BJ (cell line): ENCODE data around the gene PKHD1. TPM values are rescaled to one million over a fixed set of nuclear protein-coding genes. Genes with fewer than 3 reads are reported as not detected.

Experiments
- CTCF ChIA-PET: fragments of 350-600 bp; formaldehyde crosslinking; extraction: SDS; loops from one replicate; lab custom pipeline; 2021; ENCODE audit warnings: antibody characterized with exemption, inconsistent platforms; lab: Yijun Ruan, JAX
- POLR2A ChIA-PET: fragments of 300-600 bp; sonication (Branson Sonifier 250); formaldehyde crosslinking; extraction: SDS; loops from one replicate; lab custom pipeline; 2021; ENCODE audit warnings: antibody characterized with exemption; lab: Charles Lee
- DNase-seq: peaks from one replicate; pipeline ENCODE4 v3.0.0-alpha.2; 2011; ENCODE audit warnings: low read depth
- H3K27me3 ChIP-seq: 2 replicates; pipeline ENCODE4 v1.6.0; 2011; ENCODE audit warnings: low read length; ENCODE audit not compliant: control insufficient read depth, insufficient read depth
- H3K36me3 ChIP-seq: 2 replicates; pipeline ENCODE4 v1.5.1; 2011; ENCODE audit warnings: low read length; ENCODE audit not compliant: control insufficient read depth, insufficient read depth
- H3K4me3 ChIP-seq: 2 replicates; pipeline ENCODE4 v1.5.1; 2011; ENCODE audit warnings: low read depth, mild to moderate bottlenecking, control low read depth, low read length
- CTCF ChIP-seq: IDR thresholded peaks from 2 replicates; pipeline ENCODE4 v1.5.1; 2011; ENCODE audit warnings: low read depth, mild to moderate bottlenecking, control low read depth, inconsistent platforms, low read length, moderate library complexity; ENCODE audit not compliant: insufficient read depth
- polyA plus RNA-seq: library from polyadenylated mRNA; depleted of rRNA; stranded (reverse); fragments of >200 nt; gene quantifications from 2 replicates; pipeline ENCODE4 v1.2.3, GENCODE V29; 2011

PKHD1 gene
- polyA plus RNA-seq, 1 experiment: not detected

GRCh38 chr6:51616243-51616642, 471.2 kb downstream of the PKHD1 start:
- CTCF ChIA-PET: no interaction called here

DNA sequence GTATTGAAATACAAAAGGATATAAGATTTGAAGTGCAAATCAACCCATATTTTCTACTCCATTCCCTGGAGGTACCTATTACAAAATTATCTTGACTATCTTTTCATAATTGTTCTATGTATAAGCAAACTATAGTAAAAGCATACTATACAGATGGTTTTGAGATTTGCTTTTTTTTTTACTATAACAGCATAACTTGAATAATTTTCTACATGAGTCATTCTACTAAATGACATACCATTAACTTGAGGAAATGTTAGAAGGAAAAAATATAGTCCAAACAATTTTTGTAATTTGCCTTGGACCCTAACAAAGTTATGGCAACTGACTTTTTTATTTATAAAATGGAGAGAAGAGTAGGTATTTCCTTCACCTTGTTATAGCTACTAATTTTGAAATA, 472.7 kb downstream of the PKHD1 start:
- POLR2A ChIA-PET: no interaction called here
- H3K27me3 ChIP-seq: no peaks in the 10 kb centered on the region
- DNase-seq: no peak
- H3K36me3 ChIP-seq: no peaks in the 10 kb centered on the region
- no peak overlapping the region for H3K4me3 ChIP-seq
- CTCF ChIA-PET: no interaction called here
- TF ChIP-seq CTCF: no peak

More at GRCh38 chr6:51616243-51616642, 471.2 kb downstream of the PKHD1 start:
- no peaks in the 10 kb centered on the region for H3K27me3 ChIP-seq
- TF ChIP-seq CTCF: no peak
- H3K4me3 ChIP-seq: no peak overlapping the region
- H3K36me3 ChIP-seq: no peaks in the 10 kb centered on the region
- POLR2A ChIA-PET: no interaction called here
- no peak for DNase-seq

GRCh38 chr6:51613558-51613957, 473.9 kb downstream of the PKHD1 start:
- TF ChIP-seq CTCF: no peak
- DNase-seq: no peak
- POLR2A ChIA-PET: no interaction called here
- CTCF ChIA-PET: no interaction called here
- no peaks in the 10 kb centered on the region for H3K27me3 ChIP-seq
- H3K4me3 ChIP-seq: no peak overlapping the region
- no peaks in the 10 kb centered on the region for H3K36me3 ChIP-seq

- TF ChIP-seq CTCF: no peak
- Histone ChIP-seq H3K4me3 (no peak overlapping the region), H3K27me3 (no peaks in the 10 kb centered on the region), H3K36me3 (no peaks in the 10 kb centered on the region)
- ChIA-PET POLR2A (no interaction called here), CTCF (no interaction called here)
- no peak for DNase-seq
Observed at GRCh38 chr6:51608932-51609331, 478.5 kb downstream of the PKHD1 start.

DNA sequence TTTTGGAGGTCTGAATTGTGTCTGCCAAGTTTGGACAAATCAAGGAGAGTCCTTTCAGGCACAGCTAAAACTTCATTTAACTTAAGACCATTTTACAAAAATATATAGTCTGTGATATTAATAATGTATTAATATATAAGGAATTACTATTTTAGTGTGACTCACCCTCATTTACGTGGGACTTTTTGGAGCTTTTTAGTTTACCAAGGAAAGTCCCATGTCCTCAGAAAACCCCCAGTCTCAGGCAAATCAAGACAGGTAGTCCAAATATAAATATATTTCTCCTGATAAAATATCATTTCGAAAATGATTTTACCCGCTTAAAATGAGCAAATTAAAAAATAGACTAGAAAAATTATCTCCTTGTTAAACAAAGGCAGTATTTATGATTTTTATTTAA, 479.0 kb downstream of the PKHD1 start:
- no peak for DNase-seq
- no peak for TF ChIP-seq CTCF
- Histone ChIP-seq H3K36me3 (no peaks in the 10 kb centered on the region), H3K27me3 (no peaks in the 10 kb centered on the region), H3K4me3 (no peak overlapping the region)
- ChIA-PET CTCF (no interaction called here), POLR2A (no interaction called here)
